Peyer's patch (tissue), 4 donors: ENCODE results near the gene METTL22.

Experiments used
- CTCF ChIP-seq, 6 experiments: fragments of 450-650 bp in 4 of 6; fragments of 200-600 bp in 2 of 6; sonication (generic) in 1 of 6; IDR thresholded peaks; one replicate each; pipeline ENCODE4 v1.5.1; 2017 to 2019; ENCODE audit warnings: antibody characterized with exemption in 6 of 6, mild to moderate bottlenecking in 3 of 6, moderate library complexity in 1 of 6
- POLR2A ChIP-seq, 2 donors: fragments of 450-650 bp; IDR thresholded peaks; one replicate each; pipeline ENCODE4 v1.5.1; 2017; ENCODE audit warnings: antibody characterized with exemption in 2 of 2, mild to moderate bottlenecking in 2 of 2, moderate library complexity in 2 of 2

GRCh38 chr16:8665529-8665928 lies 44.0 kb downstream of the METTL22 start:
- TF ChIP-seq CTCF (IDR thresholded peaks at IDR 0.05) (no peak), POLR2A (IDR thresholded peaks at IDR 0.05) (no peak)
